Naive thymus-derived CD4-positive, alpha-beta T cell (primary cell): Measurements from ENCODE around the gene FGD4. TPM values are rescaled to one million over a fixed set of nuclear protein-coding genes. Genes with fewer than 3 reads are reported as not detected.

Source experiments
- ATAC-seq: fragments of 150-1000 bp; cut with Tn5 transposase; 2 replicates; pipeline ENCODE4 v1.10.0; 2021; ENCODE audit warnings: mild to moderate bottlenecking, moderate library complexity
- CTCF ChIA-PET: fragments of 350-600 bp; sonication (Branson Sonifier 250); formaldehyde crosslinking; loops from one replicate; lab custom pipeline; 2021; ENCODE audit warnings: antibody characterized with exemption; lab: Charles Lee
- POLR2A ChIA-PET: fragments of 350-600 bp; sonication (Branson Sonifier 250); formaldehyde crosslinking; loops from one replicate; lab custom pipeline; 2021; ENCODE audit warnings: antibody characterized with exemption, inconsistent platforms; lab: Charles Lee
- DNase-seq, 9 donors: peaks; one replicate each; pipeline versions ENCODE4 v3.0.0 to v3.0.0-alpha.2; 2020 to 2022; ENCODE audit warnings: mixed read lengths in 1 of 9
- H3K27ac ChIP-seq: one replicate; pipeline ENCODE4 v1.7.0; 2013; ENCODE audit warnings: mild to moderate bottlenecking, low read depth, low read length, moderate library complexity
- H3K27me3 ChIP-seq, 2 donors: one replicate each; pipeline ENCODE4 v1.7.0; 2013; ENCODE audit warnings: low read length in 2 of 2, mild to moderate bottlenecking in 2 of 2, moderate library complexity in 2 of 2; ENCODE audit not compliant: control insufficient read depth in 2 of 2, insufficient read depth in 2 of 2
- H3K36me3 ChIP-seq, 3 experiments: 1 replicate in 2 of 3; 2 replicates in 1 of 3; pipeline ENCODE4 v1.7.0; 2013; ENCODE audit warnings: low read length in 3 of 3, mild to moderate bottlenecking in 3 of 3, moderate library complexity in 1 of 3; ENCODE audit not compliant: insufficient read depth in 3 of 3, control insufficient read depth in 2 of 3
- H3K4me1 ChIP-seq, 2 donors: one replicate each; pipeline ENCODE4 v1.7.0; 2013; ENCODE audit warnings: low read length in 2 of 2, mild to moderate bottlenecking in 2 of 2, moderate library complexity in 1 of 2; ENCODE audit not compliant: control insufficient read depth in 2 of 2, insufficient read depth in 2 of 2
- H3K4me3 ChIP-seq: 2 replicates; pipeline ENCODE4 v1.7.0; 2013; ENCODE audit warnings: mild to moderate bottlenecking, low read length
- H3K9me3 ChIP-seq, 3 experiments: 1 replicate in 2 of 3; 2 replicates in 1 of 3; pipeline ENCODE4 v1.7.0; 2013; ENCODE audit warnings: low read length in 3 of 3; ENCODE audit not compliant: control insufficient read depth in 2 of 3
- H3K27ac Mint-ChIP-seq, 9 donors: one replicate each; pipeline ENCODE4 v1.8.0; 2020 to 2022; ENCODE audit warnings: mixed read lengths in 9 of 9, mild to moderate bottlenecking in 8 of 9, moderate library complexity in 5 of 9, inconsistent platforms in 2 of 9
- H3K27me3 Mint-ChIP-seq, 5 donors: one replicate each; pipeline ENCODE4 v1.8.0; 2021 to 2022; ENCODE audit warnings: mixed read lengths in 5 of 5, mild to moderate bottlenecking in 1 of 5
- H3K36me3 Mint-ChIP-seq, 5 donors: one replicate each; pipeline ENCODE4 v1.8.0; 2020 to 2022; ENCODE audit warnings: mixed read lengths in 5 of 5, mild to moderate bottlenecking in 3 of 5, inconsistent platforms in 1 of 5
- H3K4me1 Mint-ChIP-seq, 7 donors: one replicate each; pipeline ENCODE4 v1.8.0; 2020 to 2022; ENCODE audit warnings: mixed read lengths in 7 of 7, mild to moderate bottlenecking in 3 of 7, inconsistent platforms in 1 of 7
- H3K4me3 Mint-ChIP-seq, 10 donors: one replicate each; pipeline ENCODE4 v1.8.0; 2020 to 2022; ENCODE audit warnings: mild to moderate bottlenecking in 10 of 10, mixed read lengths in 10 of 10, moderate library complexity in 6 of 10, inconsistent platforms in 2 of 10
- H3K9me3 Mint-ChIP-seq, 11 donors: one replicate each; pipeline ENCODE4 v1.8.0; 2020 to 2022; ENCODE audit warnings: mixed read lengths in 11 of 11, mild to moderate bottlenecking in 4 of 11, inconsistent platforms in 1 of 11, moderate library complexity in 1 of 11
- intact Hi-C, 2 donors: fragments of 100-400 bp; cut with micrococcal nuclease; formaldehyde crosslinking; loops; one replicate each; pipeline ENCODE4 v1.15.1; 2023
- polyA plus RNA-seq, 2 donors: library from polyadenylated mRNA; unstranded; fragments of 300-500 nt; fragmentation: Illumina TruSeq; gene quantifications; one replicate each; pipeline ENCODE4 v1.2.3, GENCODE V29; 2021
- total RNA-seq, 6 experiments: library from RNA in 5 of 6; stranded (reverse) in 5 of 6; gene quantifications; 1 replicate in 5 of 6; 2 replicates in 1 of 6; pipeline ENCODE4 v1.2.3 and lab custom pipeline; 2021 to 2026

Gene FGD4
- total RNA-seq (10 to 100 TPM in 1 of 5 experiments, 1 to 10 TPM in 1, under 1 TPM in 3; 0.17 to 13.7 (median 0.62) TPM), polyA plus RNA-seq (under 1 TPM in 1 of 2 donors, not detected in 1; 0.12 TPM), total RNA-seq (lab: John Stamatoyannopoulos, UW) (not detected)

- H3K4me3 ChIP-seq, result peak within 1 kb of the TSS; percentile 51
- peak; percentile 91 for ATAC-seq
- no peaks in the 10 kb centered on the region for H3K36me3 ChIP-seq
- DNase-seq, result peak; percentile 16 to 68 (median 37)
- Mint-ChIP-seq H3K27ac (peak within 1 kb of the TSS in 1 of 9 donors; percentile 62), H3K4me3 (peak within 1 kb of the TSS; percentile 84 to 97 (median 90)), H3K27me3 (peaks cover 31 to 53% (median 40%) of the 10 kb centered on the region in 5 donors), H3K36me3 (no peaks in the 10 kb centered on the region), H3K4me1 (peaks cover 3 to 13% (median 9%) of the 10 kb centered on the region in 7 donors), H3K9me3 (peaks cover 0 to 2% (median 0%) of the 10 kb centered on the region in 11 donors)
- ChIA-PET CTCF (no interaction called here), POLR2A (no interaction called here)
- peaks cover 0 to 8% of the 10 kb centered on the region in 2 donors for H3K27me3 ChIP-seq
- peaks cover 0 to 5% of the 10 kb centered on the region in 2 donors for H3K4me1 ChIP-seq
- no peaks in the 10 kb centered on the region for H3K9me3 ChIP-seq
- H3K27ac ChIP-seq, result no peak within 1 kb of the TSS
- intact Hi-C loops, result loop anchor here in 1 of 2 donors (5.0 kb wide), 1 partner anchor 283 kb away; no protein-coding TSS in a partner anchor
These were observed at the start of gene FGD4 for GRCh38 chr12:32399370-32400113. FGD4 (plus strand) TSS chr12:32399558.

- no peak for DNase-seq
- Histone ChIP-seq H3K36me3 (no peaks in the 10 kb centered on the region), H3K4me1 (no peaks in the 10 kb centered on the region), H3K27me3 (no peaks in the 10 kb centered on the region), H3K4me3 (no peak overlapping the region), H3K27ac (no peak overlapping the region), H3K9me3 (no peaks in the 10 kb centered on the region)
- Mint-ChIP-seq H3K27me3 (no peaks in the 10 kb centered on the region), H3K27ac (no peak overlapping the region), H3K9me3 (no peaks in the 10 kb centered on the region), H3K36me3 (peaks cover 0 to 17% (median 0%) of the 10 kb centered on the region in 5 donors), H3K4me1 (no peaks in the 10 kb centered on the region), H3K4me3 (no peak overlapping the region)
- intact Hi-C loops, result no loop called here
- ChIA-PET POLR2A (interaction anchor here (0.9 kb wide), 1 partner anchor 31 kb away, joined by 3 read pairs; no protein-coding TSS in a partner anchor), CTCF (interaction anchor here (0.5 to 0.8 kb wide), 2 partner anchors 12 to 372 kb away, joined by 3 to 4 read pairs; no protein-coding TSS in a partner anchor)
- ATAC-seq, result no peak
These were observed 45.8 kb upstream of the FGD4 start for GRCh38 chr12:32353540-32353939.

- Histone ChIP-seq H3K9me3 (no peaks in the 10 kb centered on the region), H3K4me1 (no peaks in the 10 kb centered on the region), H3K27me3 (no peaks in the 10 kb centered on the region), H3K27ac (no peak overlapping the region), H3K4me3 (no peak overlapping the region), H3K36me3 (no peaks in the 10 kb centered on the region)
- Mint-ChIP-seq H3K9me3 (no peaks in the 10 kb centered on the region), H3K27ac (no peak overlapping the region), H3K4me3 (no peak overlapping the region), H3K4me1 (no peaks in the 10 kb centered on the region), H3K36me3 (peaks cover 0 to 15% (median 0%) of the 10 kb centered on the region in 5 donors), H3K27me3 (no peaks in the 10 kb centered on the region)
- ATAC-seq, result no peak
- CTCF ChIA-PET, result no interaction called here
- POLR2A ChIA-PET, result no interaction called here
- DNase-seq, result no peak
- intact Hi-C loops, result no loop called here
These were observed 41.6 kb upstream of the FGD4 start for GRCh38 chr12:32357601-32358249.

GRCh38 chr12:32360956-32361355, 38.4 kb upstream of the FGD4 start:
- intact Hi-C loops, result no loop called here
- no peaks in the 10 kb centered on the region for H3K9me3 ChIP-seq
- no peaks in the 10 kb centered on the region for H3K36me3 ChIP-seq
- POLR2A ChIA-PET, result no interaction called here
- H3K9me3 Mint-ChIP-seq, result no peaks in the 10 kb centered on the region
- H3K27me3 ChIP-seq, result no peaks in the 10 kb centered on the region
- no peak overlapping the region for H3K27ac Mint-ChIP-seq
- H3K27me3 Mint-ChIP-seq, result no peaks in the 10 kb centered on the region
- no peaks in the 10 kb centered on the region for H3K4me1 Mint-ChIP-seq
- H3K4me3 ChIP-seq, result no peak overlapping the region
- no peak overlapping the region for H3K4me3 Mint-ChIP-seq
- no peak overlapping the region for H3K27ac ChIP-seq
- H3K4me1 ChIP-seq, result no peaks in the 10 kb centered on the region
- no peak for DNase-seq
- no peak for ATAC-seq
- CTCF ChIA-PET, result interaction anchor here (0.6 kb wide), 1 partner anchor 317 kb away, joined by 3 read pairs; no protein-coding TSS in a partner anchor
- H3K36me3 Mint-ChIP-seq, result peaks cover 0 to 13% (median 0%) of the 10 kb centered on the region in 5 donors

GRCh38 chr12:32362892-32363291, 36.5 kb upstream of the FGD4 start:
- no peaks in the 10 kb centered on the region for H3K27me3 ChIP-seq
- no peak overlapping the region for H3K4me3 ChIP-seq
- Mint-ChIP-seq H3K27me3 (no peaks in the 10 kb centered on the region), H3K4me3 (no peak overlapping the region), H3K36me3 (peaks cover 0 to 5% (median 0%) of the 10 kb centered on the region in 5 donors), H3K4me1 (no peaks in the 10 kb centered on the region), H3K27ac (no peak overlapping the region), H3K9me3 (no peaks in the 10 kb centered on the region)
- DNase-seq, result no peak
- H3K4me1 ChIP-seq, result no peaks in the 10 kb centered on the region
- no peaks in the 10 kb centered on the region for H3K36me3 ChIP-seq
- ChIA-PET CTCF (interaction anchor here (0.5 kb wide), 1 partner anchor 240 kb away, joined by 3 read pairs; no protein-coding TSS in a partner anchor), POLR2A (no interaction called here)
- no peak overlapping the region for H3K27ac ChIP-seq
- intact Hi-C loops, result no loop called here
- no peak for ATAC-seq
- no peaks in the 10 kb centered on the region for H3K9me3 ChIP-seq

- Mint-ChIP-seq H3K4me3 (no peak overlapping the region), H3K4me1 (no peaks in the 10 kb centered on the region), H3K27ac (no peak overlapping the region), H3K9me3 (no peaks in the 10 kb centered on the region), H3K36me3 (peaks cover 0 to 11% (median 0%) of the 10 kb centered on the region in 5 donors), H3K27me3 (no peaks in the 10 kb centered on the region)
- ChIA-PET POLR2A (interaction anchor here (1.0 kb wide), 1 partner anchor 390 kb away, joined by 3 read pairs; no protein-coding TSS in a partner anchor), CTCF (interaction anchor here (0.8 kb wide), 1 partner anchor 13 kb away, joined by 4 read pairs; no protein-coding TSS in a partner anchor)
- ATAC-seq (peak; percentile 67), DNase-seq (peak in 7 of 9 donors; percentile 7 to 36 (median 23))
- intact Hi-C loops, result loop anchor here (1.0 to 5.0 kb wide), 8 partner anchors 92 to 1657 kb away; partner anchors contain the start of genes YARS2 (in 2 of the 2) and ALG10 (in 1 of the 2)
- Histone ChIP-seq H3K27ac (no peak overlapping the region), H3K27me3 (no peaks in the 10 kb centered on the region), H3K9me3 (no peaks in the 10 kb centered on the region), H3K4me3 (no peak overlapping the region), H3K36me3 (no peaks in the 10 kb centered on the region), H3K4me1 (no peaks in the 10 kb centered on the region)
These were observed 33.8 kb upstream of the FGD4 start for GRCh38 chr12:32365473-32366064.
